ENCODE results near the gene SLC49A3.

- no peak for TF ChIP-seq REST (IDR thresholded peaks at IDR 0.05; ENCODE audit: insufficient read depth in 1 of 2, low read depth in 2 of 2, low read length in 2 of 2)
- TF ChIP-seq POLR2AphosphoS5 (IDR thresholded peaks at IDR 0.05; ENCODE audit: low read depth, low read length) = no peak
Observed at GRCh38 chr4:683247-683897, 5.6 kb downstream of the SLC49A3 start.

Measured in PFSK-1 (cell line).